Liver (tissue), 9 donors: ENCODE data around the gene TAF1B. TPM values are rescaled to one million over a fixed set of nuclear protein-coding genes. Genes with fewer than 3 reads are reported as not detected.

Source experiments
- DNase-seq: peaks from one replicate; pipeline ENCODE4 v3.0.0-alpha.2; 2017; ENCODE audit warnings: low spot score
- H3K27ac ChIP-seq, 2 donors: one replicate each; pipeline ENCODE4 v1.7.0; 2013; ENCODE audit warnings: inconsistent platforms in 2 of 2, low read length in 2 of 2, control low read depth in 1 of 2, low read depth in 1 of 2, mild to moderate bottlenecking in 1 of 2
- H3K27me3 ChIP-seq, 4 donors: one replicate each; pipeline versions ENCODE4 v1.6.1 to v1.7.0; 2013; ENCODE audit warnings: low read length in 3 of 4, inconsistent platforms in 1 of 4, mild to moderate bottlenecking in 1 of 4, moderate library complexity in 1 of 4; ENCODE audit not compliant: control insufficient read depth in 4 of 4, insufficient read depth in 4 of 4
- H3K36me3 ChIP-seq, 4 donors: one replicate each; pipeline versions ENCODE4 v1.6.1 to v1.7.0; 2013; ENCODE audit warnings: low read length in 3 of 4, mild to moderate bottlenecking in 3 of 4, low read depth in 1 of 4, moderate library complexity in 1 of 4; ENCODE audit not compliant: control insufficient read depth in 4 of 4, insufficient read depth in 3 of 4
- H3K4me1 ChIP-seq, 4 donors: one replicate each; pipeline versions ENCODE4 v1.6.1 to v1.7.0; 2013; ENCODE audit warnings: low read length in 3 of 4, mild to moderate bottlenecking in 3 of 4, moderate library complexity in 1 of 4; ENCODE audit not compliant: control insufficient read depth in 4 of 4, insufficient read depth in 4 of 4
- H3K4me3 ChIP-seq, 3 donors: one replicate each; pipeline versions ENCODE4 v1.6.1 to v1.7.0; 2013; ENCODE audit warnings: low read length in 3 of 3, control low read depth in 1 of 3, low read depth in 1 of 3, mild to moderate bottlenecking in 1 of 3
- H3K9ac ChIP-seq, 2 donors: one replicate each; pipeline ENCODE4 v1.7.0; 2013; ENCODE audit warnings: low read length in 2 of 2, mild to moderate bottlenecking in 2 of 2, moderate library complexity in 2 of 2, control low read depth in 1 of 2, low read depth in 1 of 2
- H3K9me3 ChIP-seq, 4 donors: one replicate each; pipeline versions ENCODE4 v1.6.1 to v1.7.0; 2013; ENCODE audit warnings: low read length in 3 of 4; ENCODE audit not compliant: control insufficient read depth in 4 of 4
- ATF3 ChIP-seq: IDR thresholded peaks from 2 replicates; pipeline ENCODE4 v1.6.1; 2016; ENCODE audit warnings: antibody characterized with exemption
- EGR1 ChIP-seq, 2 donors: IDR thresholded peaks; 2 replicates each; pipeline ENCODE4 v1.6.1; 2016 to 2018; ENCODE audit warnings: antibody characterized with exemption in 2 of 2, low read depth in 2 of 2
- FOXA1 ChIP-seq: IDR thresholded peaks from 2 replicates; pipeline ENCODE4 v1.6.1; 2016; ENCODE audit warnings: antibody characterized with exemption
- FOXA2 ChIP-seq: IDR thresholded peaks from 2 replicates; pipeline ENCODE4 v1.6.1; 2016; ENCODE audit warnings: antibody characterized with exemption
- GABPA ChIP-seq, 2 donors: IDR thresholded peaks in 1 of 2; conservative IDR thresholded peaks in 1 of 2; 2 replicates each; pipeline ENCODE4 v1.6.1; 2016; ENCODE audit warnings: antibody characterized with exemption in 2 of 2, mild to moderate bottlenecking in 1 of 2, moderate library complexity in 1 of 2
- HNF4A ChIP-seq, 2 donors: conservative IDR thresholded peaks; 2 replicates each; pipeline ENCODE4 v1.6.1; 2016; ENCODE audit warnings: antibody characterized with exemption in 2 of 2, mild to moderate bottlenecking in 2 of 2
- JUND ChIP-seq, 2 donors: IDR thresholded peaks; 2 replicates each; pipeline ENCODE4 v1.6.1; 2016; ENCODE audit warnings: antibody characterized with exemption in 2 of 2
- NR2F2 ChIP-seq: IDR thresholded peaks from 2 replicates; pipeline ENCODE4 v1.6.1; 2016; ENCODE audit warnings: antibody characterized with exemption
- RAD21 ChIP-seq, 2 donors: IDR thresholded peaks; 2 replicates each; pipeline ENCODE4 v1.6.1; 2016; ENCODE audit warnings: antibody characterized with exemption in 2 of 2, mild to moderate bottlenecking in 2 of 2
- RXRA ChIP-seq, 2 donors: IDR thresholded peaks; 2 replicates each; pipeline ENCODE4 v1.6.1; 2017 to 2018; ENCODE audit warnings: antibody characterized with exemption in 2 of 2, mild to moderate bottlenecking in 1 of 2
- SP1 ChIP-seq: IDR thresholded peaks from 2 replicates; pipeline ENCODE4 v1.6.1; 2018; ENCODE audit warnings: antibody characterized with exemption, mild to moderate bottlenecking
- TAF1 ChIP-seq: conservative IDR thresholded peaks from 2 replicates; pipeline ENCODE4 v1.6.1; 2016; ENCODE audit warnings: antibody characterized with exemption, mild to moderate bottlenecking
- YY1 ChIP-seq: IDR thresholded peaks from 2 replicates; pipeline ENCODE4 v1.6.1; 2016; ENCODE audit warnings: antibody characterized with exemption, mild to moderate bottlenecking
- ZBTB33 ChIP-seq: IDR thresholded peaks from 2 replicates; pipeline ENCODE4 v1.6.1; 2016; ENCODE audit warnings: antibody characterized with exemption
- WGBS: extraction: QIAGEN DNeasy Blood & Tissue Kit; methylation state at CpG from one replicate; pipeline ENCODE4 v1.1.7; 2013; 5-methylcytosine and 5-hydroxymethylcytosine counted together
- polyA plus RNA-seq, 2 donors: library from polyadenylated mRNA; stranded (reverse) in 1 of 2; unstranded in 1 of 2; fragments of 200-250 nt in 1 of 2; fragments of >200 nt in 1 of 2; fragmentation: Nextera tagmentation in 1 of 2; extraction: Ambion mirVana in 1 of 2; gene quantifications; one replicate each; pipeline versions ENCODE4 v1.2.1 to v1.2.3, GENCODE V29; 2013 to 2015
- total RNA-seq, 2 donors: library from RNA; depleted of rRNA; stranded (reverse); fragments of >200 nt; gene quantifications; one replicate each; pipeline ENCODE4 v1.2.3, GENCODE V29; 2014
- TF ChIP-seq, protein P1 (sequence below): IDR thresholded peaks from 2 replicates; pipeline ENCODE4 v1.6.1; 2016; ENCODE audit warnings: antibody characterized with exemption
- TF ChIP-seq, protein P2 (sequence below): IDR thresholded peaks from 2 replicates; pipeline ENCODE4 v1.6.1; 2016; ENCODE audit warnings: antibody characterized with exemption, mild to moderate bottlenecking
- donor health status: healthy.
- donor health status: healthy.
- donor health status: healthy.
- donor health status: healthy.
- donor health status: healthy.

TAF1B gene
- total and polyA plus RNA-seq, 4 donors: 3.1 to 17.2 (median 5.6) TPM

GRCh38 chr2:9821805-9822445 is 21.3 kb upstream of the TAF1B start:
- H3K27ac ChIP-seq: no peak overlapping the region
- H3K9ac ChIP-seq: no peak overlapping the region
- no peaks in the 10 kb centered on the region for H3K4me1 ChIP-seq
- TF ChIP-seq ATF3 (no peak), EGR1 (IDR thresholded peaks at IDR 0.05; ENCODE audit: low read depth in 2 of 2) (no peak), RXRA (IDR thresholded peaks at IDR 0.05) (no peak), SP1 (no peak), NR2F2 (no peak), FOXA1 (no peak)
- no peak overlapping the region for H3K4me3 ChIP-seq
- H3K27me3 ChIP-seq: no peaks in the 10 kb centered on the region
- no peaks in the 10 kb centered on the region for H3K36me3 ChIP-seq
- no peak for DNase-seq
- WGBS: 97% methylated on average over 12 of the region's 12 CpGs
- no peaks in the 10 kb centered on the region for H3K9me3 ChIP-seq

DNA sequence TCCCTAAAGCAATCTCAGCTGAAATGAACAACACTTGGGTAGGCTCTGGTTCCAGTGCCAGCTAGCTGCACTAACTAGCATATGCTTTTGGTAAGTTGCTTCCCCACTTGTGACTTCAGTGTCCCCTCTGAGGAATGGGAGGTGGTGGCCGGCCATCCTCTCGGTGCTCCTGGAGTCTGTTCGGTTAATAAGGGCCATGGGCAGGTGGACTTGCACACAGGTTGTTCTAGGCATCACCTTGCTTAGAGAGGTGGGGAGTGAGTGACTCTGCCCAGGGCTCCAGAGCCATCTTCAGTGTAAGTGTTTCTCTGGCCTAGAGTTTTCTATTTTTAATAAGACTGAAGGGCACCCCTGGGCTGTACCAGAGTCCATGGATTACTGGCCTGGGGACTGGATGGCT is 18.8 kb upstream of the TAF1B start:
- no peaks in the 10 kb centered on the region for H3K36me3 ChIP-seq
- no peak overlapping the region for H3K4me3 ChIP-seq
- no peaks in the 10 kb centered on the region for H3K4me1 ChIP-seq
- DNase-seq: no peak
- H3K9me3 ChIP-seq: no peaks in the 10 kb centered on the region
- H3K9ac ChIP-seq: no peak overlapping the region
- no peaks in the 10 kb centered on the region for H3K27me3 ChIP-seq
- no peak overlapping the region for H3K27ac ChIP-seq
- 95% methylated on average over 3 of the region's 3 CpGs for WGBS
- TF ChIP-seq ZBTB33 (no peak), JUND (IDR thresholded peaks at IDR 0.05) (no peak), EGR1 (IDR thresholded peaks at IDR 0.05; ENCODE audit: low read depth in 2 of 2) (no peak), FOXA2 (no peak), YY1 (no peak), RAD21 (IDR thresholded peaks at IDR 0.05) (no peak), TAF1 (no peak), GABPA (IDR thresholded peaks at IDR 0.05 in 1 of 2, conservative IDR thresholded peaks at IDR 0.05 in 1 of 2) (no peak), HNF4A (conservative IDR thresholded peaks at IDR 0.05) (no peak), NR2F2 (no peak)
- TF ChIP-seq, protein P1, sequence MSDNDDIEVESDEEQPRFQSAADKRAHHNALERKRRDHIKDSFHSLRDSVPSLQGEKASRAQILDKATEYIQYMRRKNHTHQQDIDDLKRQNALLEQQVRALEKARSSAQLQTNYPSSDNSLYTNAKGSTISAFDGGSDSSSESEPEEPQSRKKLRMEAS: no peak
- TF ChIP-seq, protein P2, sequence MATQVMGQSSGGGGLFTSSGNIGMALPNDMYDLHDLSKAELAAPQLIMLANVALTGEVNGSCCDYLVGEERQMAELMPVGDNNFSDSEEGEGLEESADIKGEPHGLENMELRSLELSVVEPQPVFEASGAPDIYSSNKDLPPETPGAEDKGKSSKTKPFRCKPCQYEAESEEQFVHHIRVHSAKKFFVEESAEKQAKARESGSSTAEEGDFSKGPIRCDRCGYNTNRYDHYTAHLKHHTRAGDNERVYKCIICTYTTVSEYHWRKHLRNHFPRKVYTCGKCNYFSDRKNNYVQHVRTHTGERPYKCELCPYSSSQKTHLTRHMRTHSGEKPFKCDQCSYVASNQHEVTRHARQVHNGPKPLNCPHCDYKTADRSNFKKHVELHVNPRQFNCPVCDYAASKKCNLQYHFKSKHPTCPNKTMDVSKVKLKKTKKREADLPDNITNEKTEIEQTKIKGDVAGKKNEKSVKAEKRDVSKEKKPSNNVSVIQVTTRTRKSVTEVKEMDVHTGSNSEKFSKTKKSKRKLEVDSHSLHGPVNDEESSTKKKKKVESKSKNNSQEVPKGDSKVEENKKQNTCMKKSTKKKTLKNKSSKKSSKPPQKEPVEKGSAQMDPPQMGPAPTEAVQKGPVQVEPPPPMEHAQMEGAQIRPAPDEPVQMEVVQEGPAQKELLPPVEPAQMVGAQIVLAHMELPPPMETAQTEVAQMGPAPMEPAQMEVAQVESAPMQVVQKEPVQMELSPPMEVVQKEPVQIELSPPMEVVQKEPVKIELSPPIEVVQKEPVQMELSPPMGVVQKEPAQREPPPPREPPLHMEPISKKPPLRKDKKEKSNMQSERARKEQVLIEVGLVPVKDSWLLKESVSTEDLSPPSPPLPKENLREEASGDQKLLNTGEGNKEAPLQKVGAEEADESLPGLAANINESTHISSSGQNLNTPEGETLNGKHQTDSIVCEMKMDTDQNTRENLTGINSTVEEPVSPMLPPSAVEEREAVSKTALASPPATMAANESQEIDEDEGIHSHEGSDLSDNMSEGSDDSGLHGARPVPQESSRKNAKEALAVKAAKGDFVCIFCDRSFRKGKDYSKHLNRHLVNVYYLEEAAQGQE: no peak
